Stomach (tissue), 4 donors: ENCODE results near the gene PDLIM4.

Source experiments
- CTCF ChIP-seq, 7 experiments: fragments of 450-650 bp in 4 of 7; fragments of 200-600 bp in 3 of 7; sonication (generic) in 3 of 7; IDR thresholded peaks; one replicate each; pipeline ENCODE4 v1.5.1; 2016 to 2019; ENCODE audit warnings: antibody characterized with exemption in 7 of 7, control low read depth in 2 of 7, mild to moderate bottlenecking in 1 of 7
- EP300 ChIP-seq: sonication (generic); formaldehyde crosslinking; IDR thresholded peaks from one replicate; pipeline ENCODE4 v1.6.1; 2017; ENCODE audit warnings: antibody characterized with exemption
- POLR2A ChIP-seq, 4 donors: fragments of 450-650 bp; IDR thresholded peaks; one replicate each; pipeline ENCODE4 v1.6.1; 2016; ENCODE audit warnings: antibody characterized with exemption in 4 of 4, control low read depth in 2 of 4, mild to moderate bottlenecking in 1 of 4, moderate library complexity in 1 of 4
- POLR2AphosphoS5 ChIP-seq, 3 donors: sonication (generic); formaldehyde crosslinking; IDR thresholded peaks; one replicate each; pipeline ENCODE4 v1.6.1; 2016; ENCODE audit warnings: antibody characterized with exemption in 3 of 3

GRCh38 chr5:132228241-132229035 is 29.1 kb upstream of the PDLIM4 start:
- no peak for TF ChIP-seq CTCF (IDR thresholded peaks at IDR 0.05)
- TF ChIP-seq EP300: no peak
- TF ChIP-seq POLR2A (IDR thresholded peaks at IDR 0.05): no peak
- no peak for TF ChIP-seq POLR2AphosphoS5 (IDR thresholded peaks at IDR 0.05)
